CD4-positive, alpha-beta T cell treated with Interleukin-21 for 1 hour (primary cell): ENCODE measurements around the gene CENPVL2.
"Not testable (repeated sequence)": the region's sequence is repeated elsewhere in the genome, so short reads cannot be mapped to it uniquely, and the experiment has no call there.

Experiments
- DNase-seq: peaks from one replicate; pipeline ENCODE4 v3.0.0-alpha.2; 2020

The CENPVL2 gene

DNA sequence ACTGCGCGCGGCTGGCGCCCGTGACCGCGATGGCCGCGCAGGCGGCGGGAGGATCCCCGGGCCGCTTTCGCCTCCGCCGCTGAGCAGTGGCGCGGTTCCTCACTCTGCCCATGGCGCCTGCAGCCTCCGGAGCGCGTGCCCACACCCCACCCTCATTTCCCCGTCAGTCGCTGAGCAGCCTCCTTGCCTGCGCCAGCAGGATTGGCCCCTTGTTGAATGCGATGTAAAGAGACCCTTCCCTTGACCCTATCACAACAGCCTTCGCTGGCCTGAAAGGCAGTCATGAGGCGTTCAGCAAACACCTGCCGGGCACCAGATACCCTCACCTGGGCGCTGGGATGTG is at the start of gene CENPVL2:
TSS of gene CENPVL2 (minus strand) at position 112 of the 343 bp plus-strand sequence. CDS start at position 112, 0 bp downstream.
- DNase-seq, result not testable (repeated sequence)

DNA sequence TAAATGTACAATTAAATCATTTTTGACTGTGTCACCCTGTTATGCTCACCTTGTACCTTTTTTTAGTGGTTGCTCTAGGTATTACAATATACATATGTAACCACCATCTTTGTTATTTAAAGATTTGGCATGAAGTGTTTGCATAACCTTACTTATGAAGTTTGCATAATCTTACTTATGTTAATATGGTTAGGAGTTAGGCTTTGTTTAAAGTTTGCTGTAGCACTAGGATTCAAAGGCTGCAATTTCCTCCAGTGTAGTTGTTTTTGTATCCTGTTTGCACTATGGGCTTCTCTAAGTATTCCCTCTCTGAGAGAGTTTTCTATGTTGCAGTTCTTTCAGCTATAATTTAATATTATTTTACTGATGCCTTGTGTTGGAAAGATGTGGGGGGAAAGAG is 45.6 kb upstream of the CENPVL2 start:
- no peak for DNase-seq

DNA sequence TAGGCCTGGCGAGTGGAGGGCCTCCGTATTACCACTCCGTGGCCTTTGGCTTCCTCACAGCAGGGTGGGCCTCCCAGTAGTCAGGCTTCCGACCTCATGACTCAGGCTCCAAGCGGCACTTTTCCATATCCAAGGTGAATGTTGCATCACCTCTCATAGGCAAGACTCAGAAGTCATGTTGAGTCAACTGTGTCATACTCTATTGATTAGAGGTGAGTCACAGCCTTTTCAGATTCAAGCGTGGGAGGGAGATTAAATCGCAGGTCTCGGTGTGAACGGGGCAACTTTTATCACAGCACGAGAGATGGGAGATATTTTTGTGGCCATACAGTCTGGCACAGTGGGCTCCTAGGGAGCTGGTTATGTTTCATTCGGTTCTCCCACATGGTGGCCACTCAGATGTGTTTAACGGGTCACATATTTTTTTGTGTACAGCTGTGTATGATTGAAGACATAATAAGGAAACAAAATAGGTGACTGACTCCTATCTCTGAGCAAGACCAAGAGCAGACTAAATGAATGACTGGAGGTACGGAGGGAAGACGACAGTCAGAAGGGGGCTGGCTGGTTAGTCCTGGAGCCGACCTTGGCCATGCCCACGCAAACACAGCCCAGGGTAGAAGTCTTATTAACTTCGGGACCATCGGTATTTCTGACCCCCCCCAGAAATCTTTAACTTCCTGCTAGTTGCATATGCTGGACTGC is 30.5 kb upstream of the CENPVL2 start:
- DNase-seq, result not testable (repeated sequence)

DNA sequence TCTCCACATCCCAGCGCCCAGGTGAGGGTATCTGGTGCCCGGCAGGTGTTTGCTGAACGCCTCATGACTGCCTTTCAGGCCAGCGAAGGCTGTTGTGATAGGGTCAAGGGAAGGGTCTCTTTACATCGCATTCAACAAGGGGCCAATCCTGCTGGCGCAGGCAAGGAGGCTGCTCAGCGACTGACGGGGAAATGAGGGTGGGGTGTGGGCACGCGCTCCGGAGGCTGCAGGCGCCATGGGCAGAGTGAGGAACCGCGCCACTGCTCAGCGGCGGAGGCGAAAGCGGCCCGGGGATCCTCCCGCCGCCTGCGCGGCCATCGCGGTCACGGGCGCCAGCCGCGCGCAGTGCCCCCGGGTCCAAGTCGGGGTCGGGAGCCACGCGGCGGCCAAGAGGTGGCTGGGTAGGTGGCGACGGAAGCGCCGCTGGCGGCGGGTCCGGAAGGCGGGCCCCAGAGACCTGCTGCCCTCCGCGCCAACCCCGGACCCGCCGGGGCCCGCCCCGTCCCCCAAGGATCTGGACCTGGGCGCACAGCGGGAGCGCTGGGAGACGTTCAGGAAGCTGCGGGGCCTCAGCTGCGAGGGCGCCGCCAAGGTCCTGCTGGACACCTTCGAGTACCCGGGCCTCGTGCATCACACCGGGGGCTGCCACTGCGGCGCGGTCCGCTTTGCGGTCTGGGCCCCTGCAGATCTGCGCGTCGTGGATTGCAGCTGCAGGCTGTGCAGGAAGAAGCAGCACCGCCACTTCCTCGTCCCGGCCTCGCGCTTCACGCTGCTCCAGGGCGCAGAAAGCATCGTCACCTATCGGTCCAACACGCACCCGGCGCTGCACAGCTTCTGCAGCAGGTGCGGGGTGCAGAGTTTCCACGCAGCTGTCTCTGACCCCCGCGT is 27.9 kb upstream of the CENPVL2 start, which contains the start of gene CENPVL1:
TSS of gene CENPVL1 (plus strand) at position 236 of the 888 bp plus-strand sequence. CDS start at position 236, 0 bp downstream.
- DNase-seq, result not testable (repeated sequence)

DNA sequence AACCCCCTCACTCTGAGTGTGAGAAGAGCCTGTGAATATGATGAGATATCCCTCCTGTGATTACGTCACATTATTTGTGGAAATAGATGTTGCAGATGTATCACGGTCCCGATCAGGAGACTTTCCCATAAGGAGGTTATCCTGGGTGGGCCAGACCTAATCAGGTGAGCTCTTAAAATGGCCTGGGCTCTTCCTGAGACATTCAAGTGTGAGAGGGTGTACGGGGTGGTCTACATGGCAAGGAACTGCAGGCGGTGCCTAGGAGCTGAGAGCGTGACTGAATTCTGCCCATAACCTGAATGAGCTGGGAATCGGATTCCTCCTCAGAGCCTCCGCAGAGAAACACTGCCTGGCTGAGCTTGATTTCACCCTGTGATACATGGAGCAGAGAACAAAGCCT is 14.8 kb upstream of the CENPVL2 start:
- no peak for DNase-seq

DNA sequence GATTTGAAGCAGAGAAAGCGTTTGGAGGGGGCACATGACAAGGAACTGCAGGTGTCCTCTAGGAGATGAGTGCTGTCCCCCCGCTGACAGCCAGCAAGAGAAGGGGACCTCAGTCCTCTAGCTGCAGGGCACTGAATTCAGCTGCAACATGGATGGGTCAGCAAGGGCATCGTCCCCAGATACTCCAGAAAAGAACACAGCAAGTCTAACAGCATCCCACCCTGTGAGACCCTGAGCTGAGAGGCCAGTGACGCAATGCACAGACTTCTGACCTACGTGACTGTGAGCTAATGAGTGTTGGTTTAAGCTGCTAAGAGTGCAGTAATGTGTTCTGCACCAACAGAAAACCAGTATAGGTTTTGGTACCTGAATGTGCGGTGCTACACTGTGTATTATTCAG is 11.6 kb upstream of the CENPVL2 start:
- no peak for DNase-seq

DNA sequence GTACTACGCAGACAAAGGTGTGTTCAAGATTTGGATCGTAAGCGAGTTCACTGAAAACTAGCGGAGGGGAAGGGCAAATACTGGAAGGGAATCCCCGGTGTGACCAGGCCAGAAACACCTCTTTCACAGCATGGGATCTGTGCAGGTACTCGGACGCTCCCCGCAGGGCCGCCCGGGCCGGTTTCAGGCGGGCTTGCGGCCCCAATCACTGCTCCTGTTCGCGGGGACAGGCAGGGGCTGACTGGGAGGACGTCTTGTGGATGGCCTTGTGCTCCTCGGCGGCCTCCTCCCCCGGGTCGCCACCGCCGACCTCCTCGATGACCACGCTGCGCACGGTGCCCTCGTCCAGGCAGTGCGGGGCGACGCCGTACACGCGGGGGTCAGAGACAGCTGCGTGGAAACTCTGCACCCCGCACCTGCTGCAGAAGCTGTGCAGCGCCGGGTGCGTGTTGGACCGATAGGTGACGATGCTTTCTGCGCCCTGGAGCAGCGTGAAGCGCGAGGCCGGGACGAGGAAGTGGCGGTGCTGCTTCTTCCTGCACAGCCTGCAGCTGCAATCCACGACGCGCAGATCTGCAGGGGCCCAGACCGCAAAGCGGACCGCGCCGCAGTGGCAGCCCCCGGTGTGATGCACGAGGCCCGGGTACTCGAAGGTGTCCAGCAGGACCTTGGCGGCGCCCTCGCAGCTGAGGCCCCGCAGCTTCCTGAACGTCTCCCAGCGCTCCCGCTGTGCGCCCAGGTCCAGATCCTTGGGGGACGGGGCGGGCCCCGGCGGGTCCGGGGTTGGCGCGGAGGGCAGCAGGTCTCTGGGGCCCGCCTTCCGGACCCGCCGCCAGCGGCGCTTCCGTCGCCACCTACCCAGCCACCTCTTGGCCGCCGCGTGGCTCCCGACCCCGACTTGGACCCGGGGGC is 567 bp downstream of the CENPVL2 start:
- DNase-seq, result not testable (repeated sequence)

DNA sequence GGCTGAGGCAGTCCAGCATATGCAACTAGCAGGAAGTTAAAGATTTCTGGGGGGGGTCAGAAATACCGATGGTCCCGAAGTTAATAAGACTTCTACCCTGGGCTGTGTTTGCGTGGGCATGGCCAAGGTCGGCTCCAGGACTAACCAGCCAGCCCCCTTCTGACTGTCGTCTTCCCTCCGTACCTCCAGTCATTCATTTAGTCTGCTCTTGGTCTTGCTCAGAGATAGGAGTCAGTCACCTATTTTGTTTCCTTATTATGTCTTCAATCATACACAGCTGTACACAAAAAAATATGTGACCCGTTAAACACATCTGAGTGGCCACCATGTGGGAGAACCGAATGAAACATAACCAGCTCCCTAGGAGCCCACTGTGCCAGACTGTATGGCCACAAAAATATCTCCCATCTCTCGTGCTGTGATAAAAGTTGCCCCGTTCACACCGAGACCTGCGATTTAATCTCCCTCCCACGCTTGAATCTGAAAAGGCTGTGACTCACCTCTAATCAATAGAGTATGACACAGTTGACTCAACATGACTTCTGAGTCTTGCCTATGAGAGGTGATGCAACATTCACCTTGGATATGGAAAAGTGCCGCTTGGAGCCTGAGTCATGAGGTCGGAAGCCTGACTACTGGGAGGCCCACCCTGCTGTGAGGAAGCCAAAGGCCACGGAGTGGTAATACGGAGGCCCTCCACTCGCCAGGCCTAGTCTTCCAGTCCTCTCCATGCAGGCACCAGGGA is 2.8 kb downstream of the CENPVL2 start:
- not testable (repeated sequence) for DNase-seq

DNA sequence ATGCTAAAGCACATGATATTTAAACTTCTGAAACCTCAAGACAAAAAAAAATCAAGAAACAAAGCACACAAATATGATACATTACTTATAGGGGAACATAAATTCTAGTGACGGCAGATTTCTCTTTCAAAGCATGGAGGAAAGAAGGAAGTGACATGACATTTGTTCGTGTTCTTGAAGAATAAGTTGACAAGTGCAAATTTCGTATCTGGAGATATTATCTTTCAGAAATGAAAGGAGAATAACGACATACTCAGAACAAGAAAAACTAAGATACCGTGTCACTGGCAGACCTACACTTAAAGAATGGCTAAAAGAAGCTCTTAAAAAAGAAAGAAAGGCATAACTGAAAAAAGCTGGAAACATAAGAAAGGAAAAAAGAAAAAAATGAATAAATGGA is 16.6 kb downstream of the CENPVL2 start:
- DNase-seq, result no peak

DNA sequence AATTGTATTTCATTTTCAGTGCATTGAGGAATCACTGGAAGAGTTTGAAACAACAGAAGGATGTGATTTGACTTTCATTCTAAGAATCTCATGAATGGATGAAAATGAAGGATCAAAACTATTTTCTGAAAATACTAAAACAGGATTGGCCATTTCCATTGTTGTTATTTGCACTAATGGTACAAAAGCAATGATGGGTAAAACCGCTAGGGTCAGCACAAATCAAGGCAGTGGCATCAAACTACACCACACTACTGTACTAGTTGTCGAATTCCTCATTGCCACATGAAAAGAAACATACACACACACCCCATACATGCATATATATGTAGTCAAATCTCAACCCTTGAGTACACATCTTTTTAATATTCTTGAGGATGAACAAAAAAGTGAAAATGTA is 39.3 kb downstream of the CENPVL2 start:
- no peak for DNase-seq

DNA sequence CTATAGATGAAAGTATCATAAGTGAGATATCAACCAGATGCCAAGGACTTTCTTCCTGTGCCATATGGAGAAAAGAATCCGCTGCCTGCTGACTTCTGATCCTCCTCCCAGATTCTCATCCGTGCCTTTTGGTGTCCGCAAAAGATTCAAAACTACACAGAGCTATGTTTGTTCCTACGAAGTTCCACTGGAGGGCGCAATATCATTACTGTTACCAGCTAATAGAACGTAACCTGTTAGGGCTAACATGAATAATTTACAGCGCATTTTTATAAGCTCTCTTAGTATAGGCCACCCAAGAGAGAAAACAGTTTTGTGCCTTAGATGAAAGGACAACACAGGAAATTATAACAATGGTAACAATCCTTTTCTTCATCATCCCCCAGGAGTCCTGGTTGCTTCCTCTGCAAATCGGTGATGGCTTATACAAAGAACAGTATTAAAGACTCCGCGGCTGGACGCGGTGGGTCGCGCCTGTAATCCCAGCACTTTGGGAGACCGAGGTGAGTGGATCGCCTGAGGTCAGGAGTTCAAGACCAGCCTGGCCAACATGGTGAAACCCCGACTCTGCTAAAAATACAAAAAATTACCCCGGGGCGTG is 41.1 kb downstream of the CENPVL2 start:
- peak; percentile 13 for DNase-seq

DNA sequence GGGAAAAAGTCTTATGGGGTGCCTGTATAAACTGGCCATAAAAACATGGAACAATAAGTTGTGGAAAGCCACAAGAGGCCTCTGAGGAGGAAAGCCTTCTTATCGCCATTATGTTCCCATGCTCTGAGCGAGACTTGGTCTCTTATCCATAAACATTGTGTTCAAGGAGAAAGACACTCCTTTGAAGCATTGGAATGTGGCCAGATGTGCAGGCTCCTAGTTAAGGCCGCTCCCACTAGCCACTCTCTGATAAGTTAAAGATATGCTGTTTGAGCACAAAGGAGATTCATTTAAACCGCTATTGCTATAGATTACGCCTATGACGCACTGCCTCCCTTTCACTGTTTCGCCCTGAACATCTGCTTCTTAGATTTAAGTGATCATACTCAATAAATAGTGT is 46.1 kb downstream of the CENPVL2 start:
- not testable (repeated sequence) for DNase-seq
